ENCODE results near the gene RAD21L1.

DNA sequence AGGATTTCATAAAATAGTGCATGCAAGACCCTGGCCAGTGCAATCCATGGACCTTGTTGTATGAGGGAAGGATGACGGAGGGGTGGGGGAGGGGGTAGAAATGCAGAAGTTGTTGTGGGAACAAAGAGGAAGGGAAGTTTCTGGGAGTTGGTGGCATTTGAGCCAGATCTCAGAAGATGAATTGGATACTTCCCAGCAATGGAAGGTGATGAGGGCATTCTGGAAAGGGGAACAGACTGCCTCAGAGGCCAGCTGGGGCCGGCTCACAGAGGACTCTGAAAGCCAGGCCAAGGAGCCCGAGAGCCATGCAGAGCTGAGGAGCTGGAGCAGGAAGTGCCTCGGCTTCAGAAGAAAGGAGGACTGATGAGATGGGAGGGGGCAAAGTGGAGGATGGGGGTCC is 43.7 kb upstream of the RAD21L1 start:
- no peak for TF ChIP-seq POLR2A (IDR thresholded peaks at IDR 0.05)
- no peak for TF ChIP-seq CTCF (IDR thresholded peaks at IDR 0.05)
